ENCODE data around the gene FBXW7. TPM values are rescaled to one million over a fixed set of nuclear protein-coding genes. Genes with fewer than 3 reads are reported as not detected.

The FBXW7 gene
- polyA plus RNA-seq, 4 donors: 25.8 to 37.3 (median 32.0) TPM

- no peak for DNase-seq (ENCODE audit: low read depth in 4 of 4, low spot score in 2 of 4)
Measured at GRCh38 chr4:152351080-152351479, 184.8 kb downstream of the FBXW7 start.

- DNase-seq (ENCODE audit: low read depth in 4 of 4, low spot score in 2 of 4): no peak
Measured at GRCh38 chr4:152348670-152349069, 187.2 kb downstream of the FBXW7 start.

- DNase-seq (ENCODE audit: low read depth in 4 of 4, low spot score in 2 of 4): no peak
Measured at GRCh38 chr4:152346979-152347378, 188.9 kb downstream of the FBXW7 start.

GRCh38 chr4:152346526-152346925 is 189.4 kb downstream of the FBXW7 start:
- DNase-seq (ENCODE audit: low read depth in 4 of 4, low spot score in 2 of 4): no peak

GRCh38 chr4:152344001-152344400 is 191.9 kb downstream of the FBXW7 start:
- DNase-seq (ENCODE audit: low read depth in 4 of 4, low spot score in 2 of 4): no peak

- no peak for DNase-seq (ENCODE audit: low read depth in 4 of 4, low spot score in 2 of 4)
Measured at GRCh38 chr4:152342293-152342692, 193.6 kb downstream of the FBXW7 start.

- DNase-seq (ENCODE audit: low read depth in 4 of 4, low spot score in 2 of 4): no peak
Measured at GRCh38 chr4:152340818-152341217, 195.1 kb downstream of the FBXW7 start.

- no peak for DNase-seq (ENCODE audit: low read depth in 4 of 4, low spot score in 2 of 4)
Measured at GRCh38 chr4:152339576-152339975, 196.3 kb downstream of the FBXW7 start.

GRCh38 chr4:152334931-152335330 is 201.0 kb downstream of the FBXW7 start:
- no peak for DNase-seq (ENCODE audit: low read depth in 4 of 4, low spot score in 2 of 4)

- DNase-seq (ENCODE audit: low read depth in 4 of 4, low spot score in 2 of 4): no peak
Measured at GRCh38 chr4:152331042-152331441, 204.8 kb downstream of the FBXW7 start.

GRCh38 chr4:152328582-152328981 is 207.3 kb downstream of the FBXW7 start:
- no peak for DNase-seq (ENCODE audit: low read depth in 4 of 4, low spot score in 2 of 4)

- no peak for DNase-seq (ENCODE audit: low read depth in 4 of 4, low spot score in 2 of 4)
Measured at GRCh38 chr4:152327606-152328453, 208.1 kb downstream of the FBXW7 start.

GRCh38 chr4:152325831-152326230 is 210.1 kb downstream of the FBXW7 start:
- no peak for DNase-seq (ENCODE audit: low read depth in 4 of 4, low spot score in 2 of 4)

GRCh38 chr4:152323221-152323620 is 212.7 kb downstream of the FBXW7 start:
- DNase-seq (ENCODE audit: low read depth in 4 of 4, low spot score in 2 of 4): no peak

GRCh38 chr4:152322656-152323055 is 213.2 kb downstream of the FBXW7 start:
- DNase-seq (ENCODE audit: low read depth in 4 of 4, low spot score in 2 of 4): no peak

- DNase-seq (ENCODE audit: low read depth in 4 of 4, low spot score in 2 of 4): no peak
Measured at GRCh38 chr4:152321923-152322322, 214.0 kb downstream of the FBXW7 start.

GRCh38 chr4:152321398-152321797 is 214.5 kb downstream of the FBXW7 start:
- peak in 1 of 4 donors; percentile 23 for DNase-seq (ENCODE audit: low read depth in 4 of 4, low spot score in 2 of 4)

- DNase-seq (ENCODE audit: low read depth in 4 of 4, low spot score in 2 of 4): no peak
Measured at GRCh38 chr4:152316969-152317368, 218.9 kb downstream of the FBXW7 start.

GRCh38 chr4:152310257-152310656 is 225.6 kb downstream of the FBXW7 start:
- DNase-seq (ENCODE audit: low read depth in 4 of 4, low spot score in 2 of 4): no peak

GRCh38 chr4:152309418-152309817 is 226.5 kb downstream of the FBXW7 start:
- DNase-seq (ENCODE audit: low read depth in 4 of 4, low spot score in 2 of 4): no peak

- no peak for DNase-seq (ENCODE audit: low read depth in 4 of 4, low spot score in 2 of 4)
Measured at GRCh38 chr4:152308951-152309350, 226.9 kb downstream of the FBXW7 start.

- no peak for DNase-seq (ENCODE audit: low read depth in 4 of 4, low spot score in 2 of 4)
Measured at GRCh38 chr4:152307669-152308068, 228.2 kb downstream of the FBXW7 start.

- no peak for DNase-seq (ENCODE audit: low read depth in 4 of 4, low spot score in 2 of 4)
Measured at GRCh38 chr4:152306541-152306940, 229.4 kb downstream of the FBXW7 start.
